GM19238 (cell line): ENCODE data around the gene CST11.

Experiments
- DNase-seq: peaks from one replicate; pipeline ENCODE4 v3.0.0; 2011; ENCODE audit warnings: low spot score; ENCODE audit not compliant: insufficient read length

CST11 gene

GRCh38 chr20:23454816-23455215 is 2.1 kb upstream of the CST11 start:
- DNase-seq: no peak

- no peak for DNase-seq
Measured at GRCh38 chr20:23453549-23454543, 1.2 kb upstream of the CST11 start.

GRCh38 chr20:23451956-23452487 is 654 bp downstream of the CST11 start:
- no peak for DNase-seq

GRCh38 chr20:23450877-23451276 is 1.8 kb downstream of the CST11 start:
- no peak for DNase-seq

- DNase-seq: no peak
Measured at GRCh38 chr20:23449421-23449820, 3.3 kb downstream of the CST11 start.

- no peak for DNase-seq
Measured at GRCh38 chr20:23448167-23448566, 4.5 kb downstream of the CST11 start.

GRCh38 chr20:23446505-23446904 is 6.2 kb downstream of the CST11 start:
- no peak for DNase-seq

GRCh38 chr20:23445596-23446217 is 7.0 kb downstream of the CST11 start:
- no peak for DNase-seq

- no peak for DNase-seq
Measured at GRCh38 chr20:23444859-23445258, 7.8 kb downstream of the CST11 start.

GRCh38 chr20:23442436-23442835 is 10.2 kb downstream of the CST11 start:
- DNase-seq: no peak

- DNase-seq: peak; percentile 61
Measured at GRCh38 chr20:23441850-23442313, 10.8 kb downstream of the CST11 start.

- DNase-seq: no peak
Measured at GRCh38 chr20:23440004-23440403, 12.7 kb downstream of the CST11 start.

- no peak for DNase-seq
Measured at GRCh38 chr20:23438661-23439060, 14.0 kb downstream of the CST11 start.

GRCh38 chr20:23437126-23437899 is 15.4 kb downstream of the CST11 start:
- DNase-seq: no peak

- no peak for DNase-seq
Measured at GRCh38 chr20:23436681-23437080, 16.0 kb downstream of the CST11 start.

GRCh38 chr20:23435626-23436539 is 16.8 kb downstream of the CST11 start:
- DNase-seq: no peak

GRCh38 chr20:23434521-23435313 is 18.0 kb downstream of the CST11 start:
- no peak for DNase-seq

- DNase-seq: no peak
Measured at GRCh38 chr20:23433628-23434027, 19.0 kb downstream of the CST11 start.

- no peak for DNase-seq
Measured at GRCh38 chr20:23425129-23425528, 27.5 kb downstream of the CST11 start.
